GM12801 (cell line): ENCODE data around the gene COL18A1.

Source experiments
- TF ChIP-seq, protein P1 (sequence below): IDR thresholded peaks from one replicate; pipeline ENCODE4 v1.5.1; 2011; ENCODE audit warnings: control low read depth; ENCODE audit not compliant: insufficient read length; ENCODE audit errors: extremely low read depth

The COL18A1 gene

DNA sequence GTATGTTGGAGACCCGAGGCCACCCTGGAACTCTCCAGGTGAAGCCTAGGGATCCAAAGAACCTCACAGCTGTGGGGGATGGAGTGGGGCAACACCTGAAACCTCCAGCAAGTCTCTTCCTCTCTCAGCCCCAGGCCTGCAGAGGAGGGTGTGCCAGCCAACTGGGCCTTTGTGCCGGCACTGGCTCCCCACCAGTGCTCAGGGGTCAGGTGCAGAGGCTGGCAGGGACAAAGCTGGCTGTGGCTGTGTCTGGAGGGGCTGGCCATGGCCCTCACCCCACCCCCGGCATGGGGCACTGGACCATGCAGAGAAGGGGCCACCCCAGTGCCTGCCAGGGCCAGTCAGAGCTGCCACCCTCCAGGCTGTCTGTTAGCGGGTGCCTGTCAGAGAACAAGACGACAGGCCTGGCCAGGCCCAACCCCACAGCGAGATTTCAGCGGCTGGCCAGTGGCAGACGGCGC is 3.9 kb downstream of the COL18A1 start:
- TF ChIP-seq, protein P1, sequence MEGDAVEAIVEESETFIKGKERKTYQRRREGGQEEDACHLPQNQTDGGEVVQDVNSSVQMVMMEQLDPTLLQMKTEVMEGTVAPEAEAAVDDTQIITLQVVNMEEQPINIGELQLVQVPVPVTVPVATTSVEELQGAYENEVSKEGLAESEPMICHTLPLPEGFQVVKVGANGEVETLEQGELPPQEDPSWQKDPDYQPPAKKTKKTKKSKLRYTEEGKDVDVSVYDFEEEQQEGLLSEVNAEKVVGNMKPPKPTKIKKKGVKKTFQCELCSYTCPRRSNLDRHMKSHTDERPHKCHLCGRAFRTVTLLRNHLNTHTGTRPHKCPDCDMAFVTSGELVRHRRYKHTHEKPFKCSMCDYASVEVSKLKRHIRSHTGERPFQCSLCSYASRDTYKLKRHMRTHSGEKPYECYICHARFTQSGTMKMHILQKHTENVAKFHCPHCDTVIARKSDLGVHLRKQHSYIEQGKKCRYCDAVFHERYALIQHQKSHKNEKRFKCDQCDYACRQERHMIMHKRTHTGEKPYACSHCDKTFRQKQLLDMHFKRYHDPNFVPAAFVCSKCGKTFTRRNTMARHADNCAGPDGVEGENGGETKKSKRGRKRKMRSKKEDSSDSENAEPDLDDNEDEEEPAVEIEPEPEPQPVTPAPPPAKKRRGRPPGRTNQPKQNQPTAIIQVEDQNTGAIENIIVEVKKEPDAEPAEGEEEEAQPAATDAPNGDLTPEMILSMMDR, result no peak

DNA sequence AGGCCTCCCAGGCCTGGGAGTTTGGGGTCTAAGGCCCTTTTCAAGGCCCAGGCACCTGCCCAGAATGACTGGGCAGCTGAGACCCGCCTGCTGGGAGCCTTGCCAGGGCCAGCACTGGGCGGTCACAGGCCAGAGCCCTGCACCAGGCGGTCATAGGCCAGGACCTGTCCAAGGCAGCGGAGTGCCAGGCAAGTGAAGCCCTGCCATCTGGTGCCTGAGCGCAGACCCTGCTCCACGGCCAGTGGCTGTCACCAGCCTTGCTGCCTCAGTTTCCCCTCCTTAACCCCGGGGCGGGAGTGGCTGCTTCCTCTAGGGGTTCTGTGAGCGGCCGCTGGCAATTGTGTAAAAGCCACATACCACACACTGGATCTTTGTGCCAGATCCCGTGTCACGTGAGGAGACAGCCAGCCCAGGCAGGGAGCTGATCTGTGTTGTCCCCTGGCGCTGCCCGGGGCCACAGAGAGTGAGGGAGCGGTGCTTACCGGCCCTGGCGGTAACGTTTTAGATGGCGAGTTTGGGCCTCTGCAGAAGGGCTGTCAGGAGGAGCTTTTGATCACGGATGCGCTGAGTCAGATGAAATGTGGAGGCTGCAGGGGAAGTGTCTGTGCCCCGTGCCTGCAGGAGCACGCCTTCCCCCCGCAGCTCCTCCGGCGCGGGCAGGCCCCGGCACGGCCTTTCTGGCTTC is 4.6 kb downstream of the COL18A1 start:
- TF ChIP-seq, protein P1, result no peak

DNA sequence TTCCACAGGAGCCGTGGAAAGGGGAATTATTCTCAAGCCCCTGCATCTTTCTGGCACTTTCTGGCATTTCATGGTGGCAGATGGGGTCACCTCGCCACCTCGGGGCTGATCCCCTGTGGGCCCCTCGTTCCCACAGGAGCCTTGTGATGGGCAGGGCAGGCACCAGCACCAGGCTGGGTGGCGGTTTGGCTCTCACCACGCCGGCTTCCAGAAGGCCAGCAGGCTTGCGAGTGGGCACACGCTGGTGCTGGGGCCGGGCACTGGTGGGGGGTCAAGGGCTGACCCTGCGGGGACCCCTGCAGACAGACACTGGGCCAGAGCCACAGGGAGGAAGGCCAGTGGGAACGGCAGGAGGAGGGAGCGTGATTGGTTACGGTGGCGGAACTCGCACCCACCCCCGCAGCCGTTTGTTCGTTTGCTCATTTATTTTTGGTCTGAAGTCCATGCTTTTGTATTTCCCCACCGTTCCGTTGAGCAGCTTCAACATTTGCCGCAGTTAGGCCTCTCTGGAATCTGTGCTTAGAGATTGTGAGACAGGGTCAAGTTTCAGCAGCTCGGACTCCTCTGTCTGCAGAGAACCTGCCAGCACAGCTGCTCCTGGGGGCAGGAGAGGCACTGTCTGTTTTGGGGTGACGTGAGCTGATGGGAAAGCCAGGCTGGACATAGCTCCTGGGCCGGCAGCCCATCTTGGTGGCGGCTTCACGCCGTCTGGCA is 5.3 kb downstream of the COL18A1 start:
- TF ChIP-seq, protein P1, result no peak

DNA sequence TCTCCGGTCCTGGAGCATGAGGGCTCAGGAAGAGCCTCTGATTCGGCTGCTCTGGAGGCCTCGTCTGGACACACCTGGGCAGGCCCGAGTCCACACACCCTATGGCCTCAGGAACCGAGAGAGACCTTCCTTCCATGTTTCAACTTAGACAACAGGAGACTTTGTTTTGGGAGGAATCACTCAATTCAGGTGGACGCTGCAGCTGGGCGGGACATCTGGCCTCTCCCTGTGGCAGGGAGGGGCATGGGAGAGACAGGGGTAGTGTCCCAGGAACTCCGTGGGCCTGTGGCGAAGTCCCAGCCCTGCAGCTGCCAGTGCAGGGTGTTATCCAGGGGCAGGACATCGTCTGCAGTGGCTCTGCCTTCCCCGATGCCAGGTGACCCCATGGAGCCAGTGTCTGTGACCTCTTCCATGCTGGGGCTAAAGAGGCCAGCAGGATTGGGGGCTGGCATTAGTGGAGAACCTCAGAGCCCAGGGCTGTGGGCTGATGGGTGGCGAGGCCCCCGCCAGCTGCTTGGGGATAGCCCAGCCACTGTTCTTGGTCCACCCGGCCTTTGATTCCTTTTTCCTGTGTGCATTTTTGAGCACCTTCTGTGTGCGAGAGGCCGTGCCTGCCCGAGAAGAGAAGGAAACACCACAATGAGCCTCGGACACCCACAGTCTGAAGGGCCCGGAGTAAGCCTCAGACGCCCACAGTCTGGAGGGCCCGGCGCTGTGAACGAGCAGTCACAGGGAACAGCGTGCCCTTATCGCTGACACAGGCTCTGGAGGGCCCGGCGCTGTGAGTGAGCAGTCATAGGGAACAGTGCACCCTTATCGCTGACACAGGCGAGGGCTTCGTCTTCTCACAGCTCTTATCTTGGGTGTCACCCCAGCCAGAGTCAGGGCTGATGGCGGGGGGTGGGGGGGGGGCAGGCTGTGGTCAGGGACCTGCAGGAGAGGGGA is 6.2 kb downstream of the COL18A1 start:
- TF ChIP-seq, protein P1, result no peak

DNA sequence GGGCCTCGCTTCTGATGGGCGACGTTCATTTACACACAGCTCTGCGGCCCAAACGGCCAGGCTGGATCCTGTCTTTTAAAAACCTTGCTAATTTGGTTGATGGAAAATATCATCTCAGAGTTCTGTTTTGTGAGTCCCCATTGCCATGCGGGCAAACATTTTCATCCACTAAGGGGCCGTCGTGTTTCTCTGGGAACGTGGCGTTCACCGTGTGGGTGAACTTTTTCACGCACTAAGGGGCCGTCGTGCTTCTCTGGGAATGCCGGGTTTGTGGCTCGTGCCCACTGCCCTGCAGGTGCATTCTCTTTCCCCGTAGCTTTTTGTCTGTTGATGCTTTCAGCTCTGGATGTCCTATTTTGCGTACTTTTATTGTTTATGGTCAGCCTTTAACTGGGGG is 6.8 kb downstream of the COL18A1 start:
- TF ChIP-seq, protein P1, result no peak

DNA sequence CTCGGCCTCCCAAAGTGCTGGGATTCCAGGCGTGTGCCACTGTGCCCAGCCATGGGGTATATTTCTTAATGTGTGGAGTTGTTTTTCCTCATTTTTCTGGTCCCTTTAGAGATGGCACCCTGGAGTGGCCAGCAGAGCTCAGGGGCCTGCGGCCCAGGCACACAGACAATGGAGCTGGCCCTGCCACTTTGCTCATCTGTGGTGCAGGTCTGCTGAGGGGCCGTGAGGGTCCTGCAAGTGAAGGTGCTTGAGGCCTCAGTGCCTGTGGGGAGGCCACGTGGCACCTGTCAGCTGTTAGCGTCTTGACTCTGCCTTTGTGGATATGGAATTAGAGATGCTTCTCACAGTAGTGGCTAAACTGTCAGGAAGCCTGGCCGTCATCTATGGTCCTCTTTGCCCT is 7.5 kb downstream of the COL18A1 start:
- TF ChIP-seq, protein P1, result no peak
